ENCODE data around the gene DAB1.

DAB1 gene

GRCh38 chr1:57218487-57219079, 205.3 kb downstream of the DAB1 start:
- no peak for DNase-seq (ENCODE audit: low read depth in 3 of 3)

GRCh38 chr1:57217905-57218304, 206.0 kb downstream of the DAB1 start:
- DNase-seq (ENCODE audit: low read depth in 3 of 3) = no peak

- DNase-seq (ENCODE audit: low read depth in 3 of 3) = no peak
Measured at GRCh38 chr1:57214951-57215575, 208.8 kb downstream of the DAB1 start.

GRCh38 chr1:57210881-57211280, 213.0 kb downstream of the DAB1 start:
- no peak for DNase-seq (ENCODE audit: low read depth in 3 of 3)

GRCh38 chr1:57209495-57209894, 214.4 kb downstream of the DAB1 start:
- DNase-seq (ENCODE audit: low read depth in 3 of 3) = no peak

- no peak for DNase-seq (ENCODE audit: low read depth in 3 of 3)
Measured at GRCh38 chr1:57208741-57209302, 215.0 kb downstream of the DAB1 start.

GRCh38 chr1:57206038-57206437, 217.8 kb downstream of the DAB1 start:
- no peak for DNase-seq (ENCODE audit: low read depth in 3 of 3)

- DNase-seq (ENCODE audit: low read depth in 3 of 3) = no peak
Measured at GRCh38 chr1:57204942-57205787, 218.7 kb downstream of the DAB1 start.

- no peak for DNase-seq (ENCODE audit: low read depth in 3 of 3)
Measured at GRCh38 chr1:57204091-57204490, 219.8 kb downstream of the DAB1 start.

- no peak for DNase-seq (ENCODE audit: low read depth in 3 of 3)
Measured at GRCh38 chr1:57202241-57202640, 221.6 kb downstream of the DAB1 start.

GRCh38 chr1:57198912-57199311, 224.9 kb downstream of the DAB1 start:
- no peak for DNase-seq (ENCODE audit: low read depth in 3 of 3)

- DNase-seq (ENCODE audit: low read depth in 3 of 3) = no peak
Measured at GRCh38 chr1:57195436-57195941, 228.4 kb downstream of the DAB1 start.

GRCh38 chr1:57192222-57192621, 231.6 kb downstream of the DAB1 start:
- no peak for DNase-seq (ENCODE audit: low read depth in 3 of 3)

GRCh38 chr1:57190898-57191297, 233.0 kb downstream of the DAB1 start:
- DNase-seq (ENCODE audit: low read depth in 3 of 3) = no peak

GRCh38 chr1:57188168-57188567, 235.7 kb downstream of the DAB1 start:
- DNase-seq (ENCODE audit: low read depth in 3 of 3) = no peak

- no peak for DNase-seq (ENCODE audit: low read depth in 3 of 3)
Measured at GRCh38 chr1:57186455-57186854, 237.4 kb downstream of the DAB1 start.

- DNase-seq (ENCODE audit: low read depth in 3 of 3) = no peak
Measured at GRCh38 chr1:57179001-57179400, 244.9 kb downstream of the DAB1 start.

- no peak for DNase-seq (ENCODE audit: low read depth in 3 of 3)
Measured at GRCh38 chr1:57175506-57175905, 248.4 kb downstream of the DAB1 start.

GRCh38 chr1:57172040-57172439, 251.8 kb downstream of the DAB1 start:
- DNase-seq (ENCODE audit: low read depth in 3 of 3) = no peak

- DNase-seq (ENCODE audit: low read depth in 3 of 3) = no peak
Measured at GRCh38 chr1:57167997-57168396, 255.9 kb downstream of the DAB1 start.

- no peak for DNase-seq (ENCODE audit: low read depth in 3 of 3)
Measured at GRCh38 chr1:57165546-57165945, 258.3 kb downstream of the DAB1 start.

- DNase-seq (ENCODE audit: low read depth in 3 of 3) = no peak
Measured at GRCh38 chr1:57164584-57164983, 259.3 kb downstream of the DAB1 start.

Data from stimulated activated CD4-positive, alpha-beta T cell treated with anti-CD3 and anti-CD28 coated beads, TNF-alpha, amount 100 ng/mL, for 48 hours (primary cell).